HEK293 (cell line): ENCODE measurements around the gene KIAA0513.

Experiments
- CTCF ChIA-PET: fragments of 350-600 bp; formaldehyde crosslinking; extraction: SDS; loops from one replicate; lab custom pipeline; 2021; ENCODE audit warnings: antibody characterized with exemption; lab: Yijun Ruan, JAX
- POLR2A ChIA-PET: fragments of 300-600 bp; formaldehyde crosslinking; extraction: SDS; loops from one replicate; lab custom pipeline; 2020; ENCODE audit warnings: antibody characterized with exemption, inconsistent platforms; lab: Yijun Ruan, JAX
- H3K27ac ChIP-seq: fragments of 200-500 bp; sonication (Bioruptor generic); 2 replicates; pipeline ENCODE4 v1.5.1; 2014; ENCODE audit warnings: low read depth, low read length, control low read depth, inconsistent platforms; ENCODE audit errors: extremely low read depth
- H3K36me3 ChIP-seq, 2 experiments: fragments of 200-500 bp in 1 of 2; sonication (Bioruptor generic) in 1 of 2; 1 replicate in 1 of 2; 2 replicates in 1 of 2; pipeline ENCODE4 v1.5.1; 2014 to 2017; ENCODE audit warnings: inconsistent platforms in 2 of 2, low read length in 2 of 2; ENCODE audit not compliant: control insufficient read depth in 2 of 2, insufficient read depth in 1 of 2
- H3K4me1 ChIP-seq: fragments of 200-500 bp; sonication (Bioruptor generic); 2 replicates; pipeline ENCODE4 v1.5.1; 2014; ENCODE audit warnings: mild to moderate bottlenecking, low read length, inconsistent platforms; ENCODE audit not compliant: control insufficient read depth, insufficient read depth
- H3K4me3 ChIP-seq: 2 replicates; pipeline ENCODE4 v1.5.1; 2011; ENCODE audit warnings: low read depth, mild to moderate bottlenecking, control low read depth, low read length, moderate library complexity
- H3K9me3 ChIP-seq: fragments of 200-500 bp; sonication (Bioruptor generic); 2 replicates; pipeline ENCODE4 v1.5.1; 2014; ENCODE audit warnings: low read depth, low read length, inconsistent platforms; ENCODE audit not compliant: control insufficient read depth, insufficient read depth
- GLIS2 ChIP-seq: fragments of 450-650 bp; formaldehyde crosslinking; IDR thresholded peaks from 2 replicates; pipeline ENCODE4 v1.5.1; 2016; ENCODE audit warnings: missing biosample characterization, missing genetic modification characterization
- KLF7 ChIP-seq: fragments of 450-650 bp; formaldehyde crosslinking; IDR thresholded peaks from 2 replicates; pipeline ENCODE4 v1.5.1; 2016; ENCODE audit warnings: missing biosample characterization, missing genetic modification characterization, borderline replicate concordance
- KLF8 ChIP-seq: fragments of 450-650 bp; formaldehyde crosslinking; IDR thresholded peaks from 2 replicates; pipeline ENCODE4 v1.5.1; 2016; ENCODE audit warnings: missing biosample characterization, missing genetic modification characterization
- OSR2 ChIP-seq: fragments of 450-650 bp; formaldehyde crosslinking; IDR thresholded peaks from 2 replicates; pipeline ENCODE4 v1.5.1; 2016; ENCODE audit warnings: missing biosample characterization, missing genetic modification characterization
- SP7 ChIP-seq: fragments of 450-650 bp; formaldehyde crosslinking; IDR thresholded peaks from 2 replicates; pipeline ENCODE4 v1.5.1; 2016; ENCODE audit warnings: missing biosample characterization, missing genetic modification characterization
- WT1 ChIP-seq: fragments of 450-650 bp; formaldehyde crosslinking; IDR thresholded peaks from 2 replicates; pipeline ENCODE4 v1.5.1; 2016; ENCODE audit warnings: missing biosample characterization, missing genetic modification characterization
- YY2 ChIP-seq: fragments of 450-650 bp; formaldehyde crosslinking; IDR thresholded peaks from 2 replicates; pipeline ENCODE4 v1.5.1; 2016; ENCODE audit warnings: missing biosample characterization, missing genetic modification characterization
- ZBTB20 ChIP-seq: fragments of 450-650 bp; formaldehyde crosslinking; IDR thresholded peaks from 2 replicates; pipeline ENCODE4 v1.5.1; 2016; ENCODE audit warnings: missing biosample characterization, missing genetic modification characterization
- ZEB2 ChIP-seq: fragments of 450-650 bp; formaldehyde crosslinking; IDR thresholded peaks from 2 replicates; pipeline ENCODE4 v1.5.1; 2016; ENCODE audit warnings: missing biosample characterization, missing genetic modification characterization
- ZFHX2 ChIP-seq: fragments of 450-650 bp; formaldehyde crosslinking; conservative IDR thresholded peaks from 2 replicates; pipeline ENCODE4 v1.5.1; 2016; ENCODE audit warnings: missing biosample characterization, missing genetic modification characterization
- ZFP3 ChIP-seq: fragments of 450-650 bp; formaldehyde crosslinking; IDR thresholded peaks from 2 replicates; pipeline ENCODE4 v1.5.1; 2016; ENCODE audit warnings: low read depth, missing biosample characterization, missing genetic modification characterization
- ZNF121 ChIP-seq: fragments of 450-650 bp; formaldehyde crosslinking; IDR thresholded peaks from 2 replicates; pipeline ENCODE4 v1.5.1; 2016; ENCODE audit warnings: missing biosample characterization, missing genetic modification characterization
- ZNF2 ChIP-seq: fragments of 450-650 bp; formaldehyde crosslinking; IDR thresholded peaks from 2 replicates; pipeline ENCODE4 v1.5.1; 2016; ENCODE audit warnings: missing biosample characterization, missing genetic modification characterization
- ZNF221 ChIP-seq: fragments of 450-650 bp; formaldehyde crosslinking; IDR thresholded peaks from 2 replicates; pipeline ENCODE4 v1.5.1; 2017; ENCODE audit warnings: missing biosample characterization, missing genetic modification characterization, borderline replicate concordance
- ZNF23 ChIP-seq: fragments of 450-650 bp; formaldehyde crosslinking; IDR thresholded peaks from 2 replicates; pipeline ENCODE4 v1.5.1; 2016; ENCODE audit warnings: missing biosample characterization, missing genetic modification characterization, borderline replicate concordance
- ZNF335 ChIP-seq: fragments of 450-650 bp; formaldehyde crosslinking; conservative IDR thresholded peaks from 2 replicates; pipeline ENCODE4 v1.5.1; 2016; ENCODE audit warnings: missing biosample characterization, missing genetic modification characterization
- ZNF341 ChIP-seq: fragments of 450-650 bp; formaldehyde crosslinking; IDR thresholded peaks from 2 replicates; pipeline ENCODE4; 2016; ENCODE audit warnings: low read depth, missing biosample characterization, missing genetic modification characterization
- ZNF394 ChIP-seq: fragments of 450-650 bp; formaldehyde crosslinking; IDR thresholded peaks from 2 replicates; pipeline ENCODE4 v1.5.1; 2016; ENCODE audit warnings: missing biosample characterization, missing genetic modification characterization, mild to moderate bottlenecking, moderate library complexity, borderline replicate concordance
- ZNF768 ChIP-seq: fragments of 450-650 bp; formaldehyde crosslinking; IDR thresholded peaks from 2 replicates; pipeline ENCODE4 v1.5.1; 2018; ENCODE audit warnings: missing biosample characterization, mild to moderate bottlenecking, missing genetic modification characterization
- ZNF785 ChIP-seq: fragments of 450-650 bp; formaldehyde crosslinking; IDR thresholded peaks from 2 replicates; pipeline ENCODE4 v1.5.1; 2016; ENCODE audit warnings: missing biosample characterization, missing genetic modification characterization
- ZSCAN30 ChIP-seq: fragments of 450-650 bp; IDR thresholded peaks from 2 replicates; pipeline ENCODE4 v1.5.1; 2018; ENCODE audit warnings: missing biosample characterization, mild to moderate bottlenecking, missing genetic modification characterization, moderate library complexity
- ZXDB ChIP-seq: fragments of 450-650 bp; formaldehyde crosslinking; IDR thresholded peaks from 2 replicates; pipeline ENCODE4 v1.5.1; 2016; ENCODE audit warnings: missing biosample characterization, missing genetic modification characterization
- TF ChIP-seq, protein P1 (sequence below): fragments of 450-650 bp; formaldehyde crosslinking; IDR thresholded peaks from 2 replicates; pipeline ENCODE4 v1.5.1; 2016; ENCODE audit warnings: missing biosample characterization, missing genetic modification characterization
- TF ChIP-seq, protein P2 (sequence below): fragments of 450-650 bp; formaldehyde crosslinking; IDR thresholded peaks from 2 replicates; pipeline ENCODE4 v1.5.1; 2017; ENCODE audit warnings: missing biosample characterization, missing genetic modification characterization
- TF ChIP-seq, protein P3 (sequence below): fragments of 450-650 bp; formaldehyde crosslinking; IDR thresholded peaks from 2 replicates; pipeline ENCODE4 v1.5.1; 2017; ENCODE audit warnings: missing biosample characterization, missing genetic modification characterization
- TF ChIP-seq, protein P4 (sequence below): fragments of 450-650 bp; formaldehyde crosslinking; IDR thresholded peaks from 2 replicates; pipeline ENCODE4 v1.5.1; 2016; ENCODE audit warnings: missing biosample characterization, missing genetic modification characterization
- TF ChIP-seq, protein P5 (sequence below): fragments of 450-650 bp; formaldehyde crosslinking; IDR thresholded peaks from 2 replicates; pipeline ENCODE4 v1.5.1; 2016; ENCODE audit warnings: missing biosample characterization, missing genetic modification characterization

KIAA0513 gene

DNA sequence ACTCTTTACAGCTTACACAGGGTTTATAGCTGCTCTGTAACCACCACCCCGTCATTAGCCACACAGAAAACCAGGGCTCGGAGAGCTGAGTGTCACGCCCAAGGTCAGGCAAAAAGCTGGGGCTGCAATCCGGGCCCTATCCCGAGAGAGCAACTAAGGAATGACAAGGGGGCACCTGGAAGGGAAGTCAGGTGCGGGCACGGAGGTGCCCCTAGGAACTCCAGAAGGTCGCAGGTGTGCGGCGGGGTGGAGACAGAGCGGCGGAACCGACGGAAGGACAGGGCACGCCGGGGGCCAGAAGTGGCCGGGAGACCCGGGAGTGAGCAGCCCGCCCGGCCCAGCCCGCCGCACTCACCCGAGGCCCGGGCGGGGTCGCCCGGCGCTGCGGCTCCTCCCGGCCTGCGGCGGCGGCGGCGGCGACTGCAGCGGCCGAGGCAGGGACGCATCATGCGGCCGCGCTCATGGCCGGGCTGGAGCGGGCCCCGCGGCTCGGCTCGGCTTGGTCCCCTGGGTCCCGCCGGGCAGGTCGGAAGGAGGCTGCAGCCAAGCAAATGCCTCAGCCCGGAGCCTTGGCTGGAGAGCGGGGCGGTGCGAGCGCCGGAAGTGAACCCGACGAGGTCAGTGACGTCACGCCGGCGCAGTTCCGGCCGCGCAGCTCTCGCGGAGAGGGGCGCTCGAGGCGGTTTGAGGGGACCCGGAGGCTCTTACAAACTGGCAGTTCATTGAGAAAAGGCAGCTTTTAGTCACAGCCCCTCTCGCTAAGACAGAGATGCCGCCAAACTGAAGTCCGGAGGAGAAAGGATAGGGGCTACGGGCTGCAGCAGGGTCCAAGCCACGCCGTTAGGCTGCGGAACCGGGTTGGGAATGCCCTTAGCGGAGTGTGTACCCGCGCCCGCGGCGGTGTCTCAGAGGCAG, 16.4 kb upstream of the KIAA0513 start, which contains the start of gene ZDHHC7 (continued):
- TF ChIP-seq, protein P1, sequence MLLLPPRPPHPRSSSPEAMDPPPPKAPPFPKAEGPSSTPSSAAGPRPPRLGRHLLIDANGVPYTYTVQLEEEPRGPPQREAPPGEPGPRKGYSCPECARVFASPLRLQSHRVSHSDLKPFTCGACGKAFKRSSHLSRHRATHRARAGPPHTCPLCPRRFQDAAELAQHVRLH (tag by site-specific recombination) = 0 out of 2 replicates have a peak, but pooled peaks have one; percentile 13
- TF ChIP-seq ZXDB (tag by site-specific recombination) (peak; percentile 83), ZSCAN30 (tag by site-specific recombination) (0 out of 2 replicates have a peak, but pooled peaks have one; percentile 27), SP7 (tag by site-specific recombination) (peak; percentile 31), ZNF2 (tag by site-specific recombination) (peak; percentile 24; the same call in 1 of the 2 replicates), KLF8 (peak; percentile 31; the same call in 1 of the 2 replicates), ZEB2 (peak; percentile 32; the same call in 1 of the 2 replicates)

DNA sequence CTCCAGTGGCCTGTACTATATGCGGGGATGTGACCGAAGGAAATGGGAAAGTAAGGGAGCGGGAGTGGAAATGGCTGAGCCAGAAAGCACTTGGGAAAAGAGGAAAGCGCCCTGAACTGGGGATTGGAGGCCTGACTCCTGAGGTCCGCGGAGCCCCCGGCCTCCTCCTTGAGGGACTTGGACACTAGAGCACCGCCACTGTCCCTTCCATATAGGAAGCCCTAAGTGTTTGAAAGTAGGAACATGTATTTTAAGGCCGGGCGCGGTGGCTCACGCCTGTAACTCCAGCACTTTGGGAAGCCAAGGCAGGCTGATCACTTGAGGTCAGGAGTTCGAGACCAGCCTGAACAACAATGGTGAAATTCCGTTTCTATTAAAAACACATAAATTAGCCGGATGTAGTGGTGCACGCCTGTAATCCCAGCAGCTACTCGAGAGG, 15.7 kb upstream of the KIAA0513 start:
- POLR2A ChIA-PET = interaction anchor here (1.1 to 2.9 kb wide), 3 partner anchors 15 to 72 kb away, joined by 3 to 25 read pairs (median 4); partner anchors contain the start of gene KIAA0513
- TF ChIP-seq, protein P2, sequence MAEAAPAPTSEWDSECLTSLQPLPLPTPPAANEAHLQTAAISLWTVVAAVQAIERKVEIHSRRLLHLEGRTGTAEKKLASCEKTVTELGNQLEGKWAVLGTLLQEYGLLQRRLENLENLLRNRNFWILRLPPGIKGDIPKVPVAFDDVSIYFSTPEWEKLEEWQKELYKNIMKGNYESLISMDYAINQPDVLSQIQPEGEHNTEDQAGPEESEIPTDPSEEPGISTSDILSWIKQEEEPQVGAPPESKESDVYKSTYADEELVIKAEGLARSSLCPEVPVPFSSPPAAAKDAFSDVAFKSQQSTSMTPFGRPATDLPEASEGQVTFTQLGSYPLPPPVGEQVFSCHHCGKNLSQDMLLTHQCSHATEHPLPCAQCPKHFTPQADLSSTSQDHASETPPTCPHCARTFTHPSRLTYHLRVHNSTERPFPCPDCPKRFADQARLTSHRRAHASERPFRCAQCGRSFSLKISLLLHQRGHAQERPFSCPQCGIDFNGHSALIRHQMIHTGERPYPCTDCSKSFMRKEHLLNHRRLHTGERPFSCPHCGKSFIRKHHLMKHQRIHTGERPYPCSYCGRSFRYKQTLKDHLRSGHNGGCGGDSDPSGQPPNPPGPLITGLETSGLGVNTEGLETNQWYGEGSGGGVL (tag by site-specific recombination) = no peak
- TF ChIP-seq ZNF341 (tag by site-specific recombination) = 0 out of 2 replicates have a peak, but pooled peaks have one; percentile 25
- no peak for TF ChIP-seq YY2 (tag by site-specific recombination)
- TF ChIP-seq OSR2 = no peak
- no peak for TF ChIP-seq ZNF394
- TF ChIP-seq, protein P3, sequence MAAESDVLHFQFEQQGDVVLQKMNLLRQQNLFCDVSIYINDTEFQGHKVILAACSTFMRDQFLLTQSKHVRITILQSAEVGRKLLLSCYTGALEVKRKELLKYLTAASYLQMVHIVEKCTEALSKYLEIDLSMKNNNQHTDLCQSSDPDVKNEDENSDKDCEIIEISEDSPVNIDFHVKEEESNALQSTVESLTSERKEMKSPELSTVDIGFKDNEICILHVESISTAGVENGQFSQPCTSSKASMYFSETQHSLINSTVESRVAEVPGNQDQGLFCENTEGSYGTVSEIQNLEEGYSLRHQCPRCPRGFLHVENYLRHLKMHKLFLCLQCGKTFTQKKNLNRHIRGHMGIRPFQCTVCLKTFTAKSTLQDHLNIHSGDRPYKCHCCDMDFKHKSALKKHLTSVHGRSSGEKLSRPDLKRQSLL (tag by site-specific recombination) = no peak
- no peak for TF ChIP-seq KLF7
- TF ChIP-seq ZNF768 = no peak
- TF ChIP-seq ZNF785 (tag by site-specific recombination) = no peak
- peak; percentile 61; the same call in 1 of the 2 replicates for TF ChIP-seq ZBTB20 (tag by site-specific recombination)
- TF ChIP-seq ZFHX2 (tag by site-specific recombination) = no peak
- TF ChIP-seq, protein P4, sequence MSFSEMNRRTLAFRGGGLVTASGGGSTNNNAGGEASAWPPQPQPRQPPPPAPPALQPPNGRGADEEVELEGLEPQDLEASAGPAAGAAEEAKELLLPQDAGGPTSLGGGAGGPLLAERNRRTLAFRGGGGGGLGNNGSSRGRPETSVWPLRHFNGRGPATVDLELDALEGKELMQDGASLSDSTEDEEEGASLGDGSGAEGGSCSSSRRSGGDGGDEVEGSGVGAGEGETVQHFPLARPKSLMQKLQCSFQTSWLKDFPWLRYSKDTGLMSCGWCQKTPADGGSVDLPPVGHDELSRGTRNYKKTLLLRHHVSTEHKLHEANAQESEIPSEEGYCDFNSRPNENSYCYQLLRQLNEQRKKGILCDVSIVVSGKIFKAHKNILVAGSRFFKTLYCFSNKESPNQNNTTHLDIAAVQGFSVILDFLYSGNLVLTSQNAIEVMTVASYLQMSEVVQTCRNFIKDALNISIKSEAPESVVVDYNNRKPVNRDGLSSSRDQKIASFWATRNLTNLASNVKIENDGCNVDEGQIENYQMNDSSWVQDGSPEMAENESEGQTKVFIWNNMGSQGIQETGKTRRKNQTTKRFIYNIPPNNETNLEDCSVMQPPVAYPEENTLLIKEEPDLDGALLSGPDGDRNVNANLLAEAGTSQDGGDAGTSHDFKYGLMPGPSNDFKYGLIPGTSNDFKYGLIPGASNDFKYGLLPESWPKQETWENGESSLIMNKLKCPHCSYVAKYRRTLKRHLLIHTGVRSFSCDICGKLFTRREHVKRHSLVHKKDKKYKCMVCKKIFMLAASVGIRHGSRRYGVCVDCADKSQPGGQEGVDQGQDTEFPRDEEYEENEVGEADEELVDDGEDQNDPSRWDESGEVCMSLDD = no peak
- TF ChIP-seq, protein P5, sequence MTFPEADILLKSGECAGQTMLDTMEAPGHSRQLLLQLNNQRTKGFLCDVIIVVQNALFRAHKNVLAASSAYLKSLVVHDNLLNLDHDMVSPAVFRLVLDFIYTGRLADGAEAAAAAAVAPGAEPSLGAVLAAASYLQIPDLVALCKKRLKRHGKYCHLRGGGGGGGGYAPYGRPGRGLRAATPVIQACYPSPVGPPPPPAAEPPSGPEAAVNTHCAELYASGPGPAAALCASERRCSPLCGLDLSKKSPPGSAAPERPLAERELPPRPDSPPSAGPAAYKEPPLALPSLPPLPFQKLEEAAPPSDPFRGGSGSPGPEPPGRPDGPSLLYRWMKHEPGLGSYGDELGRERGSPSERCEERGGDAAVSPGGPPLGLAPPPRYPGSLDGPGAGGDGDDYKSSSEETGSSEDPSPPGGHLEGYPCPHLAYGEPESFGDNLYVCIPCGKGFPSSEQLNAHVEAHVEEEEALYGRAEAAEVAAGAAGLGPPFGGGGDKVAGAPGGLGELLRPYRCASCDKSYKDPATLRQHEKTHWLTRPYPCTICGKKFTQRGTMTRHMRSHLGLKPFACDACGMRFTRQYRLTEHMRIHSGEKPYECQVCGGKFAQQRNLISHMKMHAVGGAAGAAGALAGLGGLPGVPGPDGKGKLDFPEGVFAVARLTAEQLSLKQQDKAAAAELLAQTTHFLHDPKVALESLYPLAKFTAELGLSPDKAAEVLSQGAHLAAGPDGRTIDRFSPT (tag by site-specific recombination) = no peak
- no peak for TF ChIP-seq ZNF221 (tag by site-specific recombination)
- no peak for TF ChIP-seq WT1
- TF ChIP-seq ZNF121 (tag by site-specific recombination) = no peak
- 0 out of 2 replicates have a peak, but pooled peaks have one; percentile 3 for TF ChIP-seq ZNF2 (tag by site-specific recombination)
- TF ChIP-seq ZNF335 = no peak; the same call in 1 of the 2 replicates
- TF ChIP-seq ZFP3 (tag by site-specific recombination) = no peak
- no peak for TF ChIP-seq GLIS2 (tag by site-specific recombination)
- no peak for TF ChIP-seq ZNF23 (tag by site-specific recombination)

More for the DNA sequence above, 15.7 kb upstream of the KIAA0513 start:
- Histone ChIP-seq H3K9me3 (no peaks in the 10 kb centered on the region), H3K27ac (peak overlapping the region; percentile 92), H3K4me1 (0 out of 2 replicates have a peak, but pooled peaks cover 5% of the 10 kb centered on the region), H3K36me3 (peaks cover 0 to 3% of the 10 kb centered on the region in 2 experiments; a peak in 1 of 3 replicates), H3K4me3 (peak overlapping the region; percentile 79)
- CTCF ChIA-PET = interaction anchor here (1.7 kb wide), 2 partner anchors 15 to 17 kb away, joined by 4 to 7 read pairs; partner anchors contain the start of gene KIAA0513
